ENCODE data around the gene PTPN14.

The PTPN14 gene

GRCh38 chr1:214455971-214456867 is 95.2 kb downstream of the PTPN14 start:
- Mint-ChIP-seq H3K27me3 (peaks cover 33% of the 10 kb centered on the region), H3K4me1 (ENCODE audit: low read depth) (peaks cover 44% of the 10 kb centered on the region), H3K9me3 (no peaks in the 10 kb centered on the region), H3K4me3 (no peak overlapping the region), H3K36me3 (ENCODE audit: low read depth) (no peaks in the 10 kb centered on the region), H3K27ac (no peak overlapping the region)
- no peak for DNase-seq

GRCh38 chr1:214455479-214455878 is 95.9 kb downstream of the PTPN14 start:
- Mint-ChIP-seq H3K27ac (no peak overlapping the region), H3K4me3 (no peak overlapping the region), H3K27me3 (peaks cover 33% of the 10 kb centered on the region), H3K4me1 (ENCODE audit: low read depth) (peaks cover 48% of the 10 kb centered on the region), H3K36me3 (ENCODE audit: low read depth) (no peaks in the 10 kb centered on the region), H3K9me3 (no peaks in the 10 kb centered on the region)
- no peak for DNase-seq

- Mint-ChIP-seq H3K4me1 (ENCODE audit: low read depth) (peaks cover 48% of the 10 kb centered on the region), H3K4me3 (no peak overlapping the region), H3K36me3 (ENCODE audit: low read depth) (no peaks in the 10 kb centered on the region), H3K9me3 (no peaks in the 10 kb centered on the region), H3K27me3 (peaks cover 33% of the 10 kb centered on the region), H3K27ac (no peak overlapping the region)
- DNase-seq, result no peak
These were observed 96.6 kb downstream of the PTPN14 start for GRCh38 chr1:214454569-214455396.

DNA sequence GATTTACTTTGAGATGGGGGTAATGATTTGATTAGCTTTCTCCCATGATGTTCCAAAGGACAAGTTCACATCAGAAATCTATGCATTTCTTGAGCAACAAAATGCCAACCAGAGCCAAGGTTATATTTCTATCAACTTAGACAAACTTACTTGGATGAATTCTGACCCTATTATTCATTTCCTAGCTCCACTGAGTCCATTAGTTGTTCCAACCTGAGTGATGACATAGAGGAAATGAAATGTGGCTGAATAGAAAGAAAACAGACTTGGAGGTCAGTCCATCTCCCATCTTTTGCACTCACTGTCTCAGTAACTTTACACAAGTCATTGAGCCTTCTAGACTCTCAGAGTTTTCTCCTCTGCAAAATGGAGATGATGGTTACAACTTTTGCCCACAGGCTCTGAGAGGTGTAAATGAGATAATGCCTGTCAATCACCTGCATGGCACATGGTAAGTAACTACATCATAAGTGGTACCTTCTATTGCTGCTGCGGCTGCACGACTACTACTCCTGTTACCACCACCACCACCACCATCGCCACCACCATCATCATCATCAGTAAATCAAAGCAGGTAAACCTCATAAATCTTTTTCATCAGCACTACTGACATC is 98.2 kb downstream of the PTPN14 start:
- Mint-ChIP-seq H3K9me3 (peaks cover 2% of the 10 kb centered on the region), H3K27me3 (peaks cover 27% of the 10 kb centered on the region), H3K4me3 (no peak overlapping the region), H3K27ac (no peak overlapping the region), H3K36me3 (ENCODE audit: low read depth) (no peaks in the 10 kb centered on the region), H3K4me1 (ENCODE audit: low read depth) (peaks cover 52% of the 10 kb centered on the region)
- DNase-seq, result no peak

DNA sequence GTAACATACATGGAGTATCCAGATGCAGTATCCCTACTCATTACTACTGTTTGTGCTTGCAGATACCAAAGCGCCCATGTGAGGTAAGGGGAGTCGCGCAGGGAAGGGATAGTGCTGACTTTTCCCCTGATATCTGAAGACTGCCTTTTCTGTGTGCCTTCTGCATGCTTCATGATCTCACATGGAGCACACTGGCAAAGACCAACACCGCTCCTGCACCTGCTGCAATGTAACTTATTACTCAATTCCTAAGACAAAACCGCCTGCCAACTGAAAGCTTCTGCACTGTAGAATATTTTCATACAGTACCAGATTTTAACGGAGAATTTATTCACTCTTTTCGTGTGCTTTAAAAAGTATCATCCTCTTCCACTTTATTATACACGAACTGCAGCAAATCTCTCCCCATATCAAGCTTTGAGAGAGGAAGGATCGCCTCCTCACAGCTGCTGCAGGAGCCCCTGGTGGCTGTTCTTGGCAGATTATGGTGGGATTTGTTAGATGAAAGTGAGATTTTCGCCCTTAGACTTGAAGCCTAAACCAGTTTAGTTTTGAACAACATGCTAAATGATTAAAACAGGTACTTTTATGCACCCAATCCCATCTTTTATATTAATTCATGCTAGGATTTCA is 99.1 kb downstream of the PTPN14 start:
- DNase-seq, result no peak
- Mint-ChIP-seq H3K36me3 (ENCODE audit: low read depth) (no peaks in the 10 kb centered on the region), H3K4me1 (ENCODE audit: low read depth) (peaks cover 58% of the 10 kb centered on the region), H3K4me3 (no peak overlapping the region), H3K27ac (peak overlapping the region; percentile 55), H3K9me3 (peaks cover 2% of the 10 kb centered on the region), H3K27me3 (peaks cover 27% of the 10 kb centered on the region)

DNA sequence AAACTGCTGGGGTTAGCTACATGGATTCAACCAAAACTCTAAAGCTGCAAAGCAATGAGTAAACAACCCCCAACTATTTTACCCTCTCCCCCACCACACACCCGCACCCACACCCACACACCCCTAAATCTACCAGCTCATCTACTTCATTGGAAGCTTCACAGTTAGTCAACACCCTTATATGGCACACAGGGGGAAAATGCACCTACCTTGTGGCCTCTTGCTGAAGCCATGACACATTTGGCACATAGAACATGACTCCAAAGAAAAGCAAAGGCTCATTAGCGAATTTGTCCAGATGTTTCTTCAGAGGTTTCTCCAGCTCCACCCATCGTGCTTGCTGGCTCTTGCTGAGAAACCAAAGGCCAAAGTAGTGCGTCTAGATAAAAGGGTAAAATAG is 99.8 kb downstream of the PTPN14 start:
- H3K27ac Mint-ChIP-seq, result peak overlapping the region; percentile 55
- H3K4me3 Mint-ChIP-seq, result no peak overlapping the region
- peaks cover 62% of the 10 kb centered on the region for H3K4me1 Mint-ChIP-seq (ENCODE audit: low read depth)
- H3K36me3 Mint-ChIP-seq (ENCODE audit: low read depth), result no peaks in the 10 kb centered on the region
- H3K9me3 Mint-ChIP-seq, result peaks cover 2% of the 10 kb centered on the region
- peaks cover 27% of the 10 kb centered on the region for H3K27me3 Mint-ChIP-seq
- DNase-seq, result no peak

GRCh38 chr1:214449371-214449770 is 102.0 kb downstream of the PTPN14 start:
- Mint-ChIP-seq H3K4me1 (ENCODE audit: low read depth) (peaks cover 67% of the 10 kb centered on the region), H3K9me3 (peaks cover 2% of the 10 kb centered on the region)

GRCh38 chr1:214448536-214448935 is 102.9 kb downstream of the PTPN14 start:
- H3K27ac Mint-ChIP-seq, result no peak overlapping the region
- H3K4me3 Mint-ChIP-seq, result no peak overlapping the region
- H3K27me3 Mint-ChIP-seq, result peaks cover 13% of the 10 kb centered on the region
- H3K4me1 Mint-ChIP-seq (ENCODE audit: low read depth), result peaks cover 69% of the 10 kb centered on the region
- H3K36me3 Mint-ChIP-seq (ENCODE audit: low read depth), result no peaks in the 10 kb centered on the region
- no peak for DNase-seq
- H3K9me3 Mint-ChIP-seq, result peaks cover 2% of the 10 kb centered on the region

More at GRCh38 chr1:214449371-214449770, 102.0 kb downstream of the PTPN14 start:
- H3K27ac Mint-ChIP-seq, result no peak overlapping the region
- no peak overlapping the region for H3K4me3 Mint-ChIP-seq
- DNase-seq, result no peak
- no peaks in the 10 kb centered on the region for H3K36me3 Mint-ChIP-seq (ENCODE audit: low read depth)
- H3K27me3 Mint-ChIP-seq, result peaks cover 15% of the 10 kb centered on the region

GRCh38 chr1:214447557-214447871 is 103.9 kb downstream of the PTPN14 start:
- H3K27ac Mint-ChIP-seq, result peak overlapping the region; percentile 18
- no peak for DNase-seq

DNA sequence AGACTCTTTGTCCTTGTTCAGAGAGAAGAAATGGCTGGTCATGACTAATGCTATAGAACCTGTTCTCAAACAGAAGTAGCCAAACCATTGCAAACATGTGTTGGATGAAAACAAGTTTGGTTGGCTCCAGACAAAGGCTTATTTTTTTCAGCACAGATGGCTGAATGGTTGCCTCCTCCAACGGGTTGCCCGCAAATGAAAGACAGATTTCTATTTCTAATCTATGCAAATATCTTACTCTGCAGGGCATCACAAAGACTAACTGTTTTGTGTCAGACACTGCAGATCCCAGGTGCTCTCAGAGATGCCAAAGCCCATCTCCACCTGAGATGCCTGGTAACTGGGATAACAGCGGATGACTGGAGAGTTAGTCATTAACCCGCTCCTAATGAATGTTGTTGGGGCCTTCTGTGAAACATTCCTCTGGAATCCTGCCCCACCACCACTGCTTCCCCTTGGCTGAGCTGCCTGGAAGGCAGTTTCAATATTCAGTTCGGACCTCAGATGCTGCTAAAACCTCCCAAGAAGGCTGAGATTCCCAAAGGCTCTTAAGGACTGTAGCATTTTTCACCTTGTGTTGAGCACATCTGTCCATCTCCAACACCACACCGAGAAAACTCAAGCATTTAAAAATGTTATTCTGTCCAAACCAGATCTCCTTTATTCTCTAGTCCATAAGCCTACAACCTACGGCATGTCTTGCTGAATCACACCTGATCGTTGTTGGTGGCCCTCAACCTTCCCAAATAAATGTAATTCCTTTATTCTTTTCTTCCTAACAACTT is 104.4 kb downstream of the PTPN14 start:
- H3K36me3 Mint-ChIP-seq (ENCODE audit: low read depth), result no peaks in the 10 kb centered on the region
- H3K27ac Mint-ChIP-seq, result peak overlapping the region; percentile 90
- peaks cover 2% of the 10 kb centered on the region for H3K9me3 Mint-ChIP-seq
- H3K27me3 Mint-ChIP-seq, result peaks cover 9% of the 10 kb centered on the region
- peaks cover 56% of the 10 kb centered on the region for H3K4me1 Mint-ChIP-seq (ENCODE audit: low read depth)
- DNase-seq, result no peak
- H3K4me3 Mint-ChIP-seq, result no peak overlapping the region

More at GRCh38 chr1:214447557-214447871, 103.9 kb downstream of the PTPN14 start:
- Mint-ChIP-seq H3K4me1 (ENCODE audit: low read depth) (peaks cover 62% of the 10 kb centered on the region), H3K36me3 (ENCODE audit: low read depth) (no peaks in the 10 kb centered on the region), H3K27me3 (peaks cover 11% of the 10 kb centered on the region), H3K9me3 (peaks cover 2% of the 10 kb centered on the region), H3K4me3 (no peak overlapping the region)

DNA sequence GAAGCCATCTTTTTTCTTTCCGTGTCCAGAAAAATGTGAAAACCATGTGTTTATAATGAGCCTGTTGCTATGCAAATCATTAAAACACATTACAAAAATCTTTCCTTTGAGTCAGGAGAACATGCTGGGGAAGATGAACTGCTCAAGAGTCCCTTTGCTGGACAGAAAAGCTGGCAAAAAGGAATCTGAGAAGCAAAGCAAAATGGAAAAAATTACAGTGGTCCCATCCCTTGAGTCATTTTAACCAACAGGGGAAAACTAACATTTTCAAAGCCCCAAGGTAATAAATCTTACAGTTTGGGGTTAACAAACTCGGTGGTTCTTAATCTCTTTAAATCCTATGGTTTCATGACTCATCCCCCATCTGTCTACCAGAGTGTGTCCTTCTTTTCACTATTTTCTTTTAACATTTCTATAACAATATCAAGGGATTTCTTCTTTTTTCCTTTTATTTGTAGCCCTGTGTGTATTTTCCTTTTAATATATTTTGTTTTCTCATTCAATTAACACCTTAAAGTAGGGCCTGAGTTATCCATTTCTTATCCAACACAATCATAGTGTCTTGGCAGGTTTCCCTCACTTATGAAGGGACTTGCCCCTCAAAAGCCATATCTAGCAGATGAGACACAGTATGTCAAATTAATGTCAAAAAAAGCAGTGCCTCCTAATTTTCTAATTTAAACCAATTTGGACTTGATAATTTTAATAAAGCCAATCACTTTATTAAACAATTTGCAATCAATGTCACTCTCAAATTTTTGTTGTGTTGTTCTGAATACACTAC is 105.4 kb downstream of the PTPN14 start:
- Mint-ChIP-seq H3K36me3 (ENCODE audit: low read depth) (no peaks in the 10 kb centered on the region), H3K4me3 (peak overlapping the region; percentile 30), H3K9me3 (peaks cover 2% of the 10 kb centered on the region), H3K27me3 (peaks cover 9% of the 10 kb centered on the region), H3K27ac (peak overlapping the region; percentile 90), H3K4me1 (ENCODE audit: low read depth) (peaks cover 56% of the 10 kb centered on the region)
- no peak for DNase-seq

GRCh38 chr1:214445199-214445598 is 106.2 kb downstream of the PTPN14 start:
- Mint-ChIP-seq H3K27me3 (peaks cover 9% of the 10 kb centered on the region), H3K4me1 (ENCODE audit: low read depth) (peaks cover 61% of the 10 kb centered on the region), H3K36me3 (ENCODE audit: low read depth) (no peaks in the 10 kb centered on the region), H3K27ac (peak overlapping the region; percentile 90), H3K9me3 (peaks cover 2% of the 10 kb centered on the region), H3K4me3 (no peak overlapping the region)
- no peak for DNase-seq
